GM13977 (cell line): Measurements from ENCODE around the gene CLEC4C.

Source experiments
- DNase-seq: peaks from one replicate; pipeline ENCODE4 v3.0.0; 2012; ENCODE audit warnings: low spot score
- in situ Hi-C: fragments of 300-500 bp; cut with MboI; formaldehyde crosslinking; loops from one replicate; pipeline ENCODE4 v1.12.0; 2022; ENCODE audit warnings: low sequenced_read_pairs, low pct_unique_long_range_greater_than_20kb, mixed read lengths, inconsistent platforms; ENCODE audit not compliant: unreplicated experiment
- TF ChIP-seq, protein P1 (sequence below): IDR thresholded peaks from 2 replicates; pipeline ENCODE4 v1.5.1; 2012; ENCODE audit warnings: mild to moderate bottlenecking, control low read depth; ENCODE audit not compliant: insufficient read depth; ENCODE audit errors: extremely low read depth, missing control alignments

The CLEC4C gene

DNA sequence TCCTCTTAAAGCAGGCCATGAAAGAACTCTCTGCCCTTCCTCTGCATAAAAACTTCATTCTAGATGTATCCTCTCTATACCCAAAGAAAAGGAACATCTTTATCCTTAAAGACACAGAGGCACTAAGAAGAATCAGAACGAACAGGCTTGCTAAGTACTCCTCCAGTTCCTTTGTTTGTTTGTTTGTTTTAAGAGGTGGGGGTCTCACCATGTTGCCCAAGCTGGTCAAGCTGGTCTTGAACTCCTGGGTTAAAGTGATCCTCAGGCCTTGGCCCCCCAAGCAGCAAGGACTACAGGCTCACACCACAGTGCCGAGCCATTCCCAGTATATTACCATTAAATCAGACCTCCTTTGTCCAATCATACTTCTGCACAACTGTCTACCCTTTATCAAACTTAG is 65.6 kb downstream of the CLEC4C start:
- in situ Hi-C loops, result no loop called here
- DNase-seq, result no peak
- TF ChIP-seq, protein P1, sequence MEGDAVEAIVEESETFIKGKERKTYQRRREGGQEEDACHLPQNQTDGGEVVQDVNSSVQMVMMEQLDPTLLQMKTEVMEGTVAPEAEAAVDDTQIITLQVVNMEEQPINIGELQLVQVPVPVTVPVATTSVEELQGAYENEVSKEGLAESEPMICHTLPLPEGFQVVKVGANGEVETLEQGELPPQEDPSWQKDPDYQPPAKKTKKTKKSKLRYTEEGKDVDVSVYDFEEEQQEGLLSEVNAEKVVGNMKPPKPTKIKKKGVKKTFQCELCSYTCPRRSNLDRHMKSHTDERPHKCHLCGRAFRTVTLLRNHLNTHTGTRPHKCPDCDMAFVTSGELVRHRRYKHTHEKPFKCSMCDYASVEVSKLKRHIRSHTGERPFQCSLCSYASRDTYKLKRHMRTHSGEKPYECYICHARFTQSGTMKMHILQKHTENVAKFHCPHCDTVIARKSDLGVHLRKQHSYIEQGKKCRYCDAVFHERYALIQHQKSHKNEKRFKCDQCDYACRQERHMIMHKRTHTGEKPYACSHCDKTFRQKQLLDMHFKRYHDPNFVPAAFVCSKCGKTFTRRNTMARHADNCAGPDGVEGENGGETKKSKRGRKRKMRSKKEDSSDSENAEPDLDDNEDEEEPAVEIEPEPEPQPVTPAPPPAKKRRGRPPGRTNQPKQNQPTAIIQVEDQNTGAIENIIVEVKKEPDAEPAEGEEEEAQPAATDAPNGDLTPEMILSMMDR, result no peak
